ENCODE measurements around the gene BOD1L1. TPM values are rescaled to one million over a fixed set of nuclear protein-coding genes. Genes with fewer than 3 reads are reported as not detected.
"Not testable (repeated sequence)": the region's sequence is repeated elsewhere in the genome, so short reads cannot be mapped to it uniquely, and the experiment has no call there.

BOD1L1 gene
- total RNA-seq, 2 donors from 2014 or later = 25.9 to 53.1 TPM

GRCh38 chr4:13562876-13563275, 64.6 kb downstream of the BOD1L1 start:
- no peak for TF ChIP-seq CTCF (IDR thresholded peaks at IDR 0.05)
- no peak for ATAC-seq (ENCODE audit: insufficient number of reproducible peaks, low FRiP score, low read depth)

GRCh38 chr4:13561673-13562072, 65.9 kb downstream of the BOD1L1 start:
- no peak for DNase-seq (ENCODE audit: low spot score)
- Histone ChIP-seq H3K27me3 (replicated peaks; ENCODE audit: insufficient read depth) (no peaks in the 10 kb centered on the region), H3K36me3 (no peaks in the 10 kb centered on the region), H3K4me1 (ENCODE audit: control insufficient read depth in 1 of 2, low read depth in 2 of 2) (no peaks in the 10 kb centered on the region), H3K27ac (no peak overlapping the region), H3K4me3 (no peak overlapping the region), H3K9me3 (no peaks in the 10 kb centered on the region)
- TF ChIP-seq CTCF (IDR thresholded peaks at IDR 0.05) = no peak
- no peak for ATAC-seq (ENCODE audit: insufficient number of reproducible peaks, low FRiP score, low read depth)

More at GRCh38 chr4:13562876-13563275, 64.6 kb downstream of the BOD1L1 start:
- Histone ChIP-seq H3K9me3 (no peaks in the 10 kb centered on the region), H3K4me3 (no peak overlapping the region), H3K4me1 (ENCODE audit: control insufficient read depth in 1 of 2, low read depth in 2 of 2) (no peaks in the 10 kb centered on the region), H3K27ac (no peak overlapping the region), H3K27me3 (replicated peaks; ENCODE audit: insufficient read depth) (no peaks in the 10 kb centered on the region), H3K36me3 (no peaks in the 10 kb centered on the region)
- DNase-seq (ENCODE audit: low spot score) = no peak

- not testable (repeated sequence) for H3K27ac ChIP-seq; H3K36me3 ChIP-seq; ATAC-seq (ENCODE audit: insufficient number of reproducible peaks, low FRiP score, low read depth); H3K4me1 ChIP-seq (ENCODE audit: control insufficient read depth in 1 of 2, low read depth in 2 of 2); H3K9me3 ChIP-seq; DNase-seq (ENCODE audit: low spot score); H3K4me3 ChIP-seq; H3K27me3 ChIP-seq (replicated peaks; ENCODE audit: insufficient read depth)
Observed at GRCh38 chr4:13560111-13560510, 67.4 kb downstream of the BOD1L1 start.

GRCh38 chr4:13559413-13559812, 68.1 kb downstream of the BOD1L1 start:
- Histone ChIP-seq H3K27me3 (replicated peaks; ENCODE audit: insufficient read depth) (no peaks in the 10 kb centered on the region), H3K27ac (no peak overlapping the region), H3K4me1 (ENCODE audit: control insufficient read depth in 1 of 2, low read depth in 2 of 2) (no peaks in the 10 kb centered on the region), H3K9me3 (no peaks in the 10 kb centered on the region), H3K4me3 (no peak overlapping the region), H3K36me3 (no peaks in the 10 kb centered on the region)
- no peak for TF ChIP-seq CTCF (IDR thresholded peaks at IDR 0.05)
- DNase-seq (ENCODE audit: low spot score) (no peak), ATAC-seq (ENCODE audit: insufficient number of reproducible peaks, low FRiP score, low read depth) (no peak)

GRCh38 chr4:13558881-13559280, 68.6 kb downstream of the BOD1L1 start:
- no peak overlapping the region for H3K4me3 ChIP-seq
- H3K36me3 ChIP-seq = no peaks in the 10 kb centered on the region
- no peak for TF ChIP-seq CTCF (IDR thresholded peaks at IDR 0.05)
- no peaks in the 10 kb centered on the region for H3K4me1 ChIP-seq (ENCODE audit: control insufficient read depth in 1 of 2, low read depth in 2 of 2)
- ATAC-seq (ENCODE audit: insufficient number of reproducible peaks, low FRiP score, low read depth) = no peak
- H3K27me3 ChIP-seq (replicated peaks; ENCODE audit: insufficient read depth) = no peaks in the 10 kb centered on the region
- no peak for DNase-seq (ENCODE audit: low spot score)
- no peaks in the 10 kb centered on the region for H3K9me3 ChIP-seq
- H3K27ac ChIP-seq = no peak overlapping the region

- H3K9me3 ChIP-seq = no peaks in the 10 kb centered on the region
- no peak overlapping the region for H3K27ac ChIP-seq
- no peaks in the 10 kb centered on the region for H3K4me1 ChIP-seq (ENCODE audit: control insufficient read depth in 1 of 2, low read depth in 2 of 2)
- no peak for TF ChIP-seq CTCF (IDR thresholded peaks at IDR 0.05)
- H3K36me3 ChIP-seq = no peaks in the 10 kb centered on the region
- DNase-seq (ENCODE audit: low spot score) (no peak), ATAC-seq (ENCODE audit: insufficient number of reproducible peaks, low FRiP score, low read depth) (no peak)
- peaks cover under 1% of the 10 kb centered on the region for H3K27me3 ChIP-seq (replicated peaks; ENCODE audit: insufficient read depth)
- no peak overlapping the region for H3K4me3 ChIP-seq
Observed at GRCh38 chr4:13555325-13555724, 72.2 kb downstream of the BOD1L1 start.
